GM13977 (cell line): ENCODE measurements around the gene HADH.

Source experiments
- DNase-seq: peaks from one replicate; pipeline ENCODE4 v3.0.0; 2012; ENCODE audit warnings: low spot score
- CTCF ChIP-seq: IDR thresholded peaks from 2 replicates; pipeline ENCODE4 v1.5.1; 2012; ENCODE audit warnings: mild to moderate bottlenecking, control low read depth; ENCODE audit not compliant: insufficient read depth; ENCODE audit errors: extremely low read depth, missing control alignments
- in situ Hi-C: fragments of 300-500 bp; cut with MboI; formaldehyde crosslinking; loops from one replicate; pipeline ENCODE4 v1.12.0; 2022; ENCODE audit warnings: low sequenced_read_pairs, low pct_unique_long_range_greater_than_20kb, mixed read lengths, inconsistent platforms; ENCODE audit not compliant: unreplicated experiment

HADH gene

GRCh38 chr4:107970063-107970798 lies 19.5 kb upstream of the HADH start:
- no peak for DNase-seq
- in situ Hi-C loops, result no loop called here
- no peak for TF ChIP-seq CTCF

GRCh38 chr4:107972605-107973004 lies 17.1 kb upstream of the HADH start:
- no peak for TF ChIP-seq CTCF
- no peak for DNase-seq
- in situ Hi-C loops, result no loop called here

GRCh38 chr4:107974523-107974922 lies 15.2 kb upstream of the HADH start:
- TF ChIP-seq CTCF, result no peak
- no peak for DNase-seq
- in situ Hi-C loops, result no loop called here

- no peak for DNase-seq
- in situ Hi-C loops, result no loop called here
- TF ChIP-seq CTCF, result no peak
Observed at GRCh38 chr4:107977482-107977881, 12.2 kb upstream of the HADH start.

- DNase-seq, result no peak
- in situ Hi-C loops, result no loop called here
- TF ChIP-seq CTCF, result no peak
Observed at GRCh38 chr4:107977966-107978705, 11.6 kb upstream of the HADH start.

- in situ Hi-C loops, result no loop called here
- TF ChIP-seq CTCF, result no peak
- DNase-seq, result no peak
Observed at GRCh38 chr4:107978716-107979451, 10.8 kb upstream of the HADH start.
